ENCODE data around the gene YIPF6. TPM values are rescaled to one million over a fixed set of nuclear protein-coding genes. Genes with fewer than 3 reads are reported as not detected.
"Not testable (repeated sequence)": the region's sequence is repeated elsewhere in the genome, so short reads cannot be mapped to it uniquely, and the experiment has no call there.

Gene YIPF6
- total RNA-seq, 1 experiment from 2014 or later = 68.6 TPM

- intact Hi-C loops (cut with micrococcal nuclease; ENCODE audit: unreplicated experiment) = no loop called here
- no peak overlapping the region for H3K27ac Mint-ChIP-seq (ENCODE audit: unreplicated experiment)
- H3K4me3 Mint-ChIP-seq (ENCODE audit: low read depth, unreplicated experiment) = no peak overlapping the region
- DNase-seq = no peak
- no peak for TF ChIP-seq CTCF (IDR thresholded peaks at IDR 0.05; ENCODE audit: unreplicated experiment)
- H3K36me3 Mint-ChIP-seq (ENCODE audit: insufficient read depth, unreplicated experiment) = peaks cover 10% of the 10 kb centered on the region
- H3K4me1 Mint-ChIP-seq (ENCODE audit: low read depth, unreplicated experiment) = peaks cover 17% of the 10 kb centered on the region
- H3K9me3 Mint-ChIP-seq (ENCODE audit: low read depth, unreplicated experiment) = no peaks in the 10 kb centered on the region
- CTCF ChIA-PET = no interaction called here
- no peaks in the 10 kb centered on the region for H3K27me3 Mint-ChIP-seq (ENCODE audit: unreplicated experiment)
- BruUV-seq (replicated peaks) = no TSS peak
Measured at GRCh38 chrX:68508799-68509198, 9.9 kb downstream of the YIPF6 start.

- Mint-ChIP-seq H3K36me3 (ENCODE audit: insufficient read depth, unreplicated experiment) (peaks cover 15% of the 10 kb centered on the region), H3K4me3 (ENCODE audit: low read depth, unreplicated experiment) (no peak overlapping the region), H3K9me3 (ENCODE audit: low read depth, unreplicated experiment) (no peaks in the 10 kb centered on the region), H3K27ac (ENCODE audit: unreplicated experiment) (no peak overlapping the region), H3K4me1 (ENCODE audit: low read depth, unreplicated experiment) (peaks cover 17% of the 10 kb centered on the region), H3K27me3 (ENCODE audit: unreplicated experiment) (no peaks in the 10 kb centered on the region)
- DNase-seq = peak; percentile 48
- BruUV-seq (replicated peaks) = no TSS peak
- TF ChIP-seq CTCF (IDR thresholded peaks at IDR 0.05; ENCODE audit: unreplicated experiment) = no peak
- intact Hi-C loops (cut with micrococcal nuclease; ENCODE audit: unreplicated experiment) = loop anchor here (1.0 to 5.0 kb wide), 2 partner anchors 200 to 296 kb away; no protein-coding TSS in a partner anchor
- CTCF ChIA-PET = no interaction called here
Measured at GRCh38 chrX:68511255-68511654, 12.4 kb downstream of the YIPF6 start.

DNA sequence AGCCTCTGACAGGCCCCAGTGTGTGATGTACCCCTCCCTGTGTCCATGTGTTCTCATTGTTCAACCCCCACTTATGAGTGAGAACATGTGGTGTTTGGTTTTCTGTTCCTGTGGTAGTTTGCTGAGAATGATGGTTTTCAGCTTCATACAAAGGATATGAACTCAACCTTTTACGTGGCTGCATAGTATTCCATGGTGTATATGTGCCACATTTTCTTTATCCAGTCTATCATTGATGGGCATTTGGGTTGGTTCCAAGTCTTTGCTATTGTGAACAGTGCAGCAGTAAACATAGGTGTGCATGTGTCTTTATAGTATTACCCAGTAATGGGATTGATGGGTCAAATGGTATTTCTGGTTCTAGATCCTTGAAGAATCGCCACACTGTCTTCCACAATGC, 25.8 kb downstream of the YIPF6 start:
- BruUV-seq (replicated peaks); intact Hi-C loops (cut with micrococcal nuclease; ENCODE audit: unreplicated experiment); H3K4me1 Mint-ChIP-seq (ENCODE audit: low read depth, unreplicated experiment); H3K4me3 Mint-ChIP-seq (ENCODE audit: low read depth, unreplicated experiment); H3K27ac Mint-ChIP-seq (ENCODE audit: unreplicated experiment); CTCF ChIA-PET; H3K9me3 Mint-ChIP-seq (ENCODE audit: low read depth, unreplicated experiment); DNase-seq; H3K27me3 Mint-ChIP-seq (ENCODE audit: unreplicated experiment): not testable (repeated sequence)
- peaks cover 13% of the 10 kb centered on the region for H3K36me3 Mint-ChIP-seq (ENCODE audit: insufficient read depth, unreplicated experiment)

- no peaks in the 10 kb centered on the region for H3K9me3 Mint-ChIP-seq (ENCODE audit: low read depth, unreplicated experiment)
- no TSS peak for BruUV-seq (replicated peaks)
- H3K4me1 Mint-ChIP-seq (ENCODE audit: low read depth, unreplicated experiment) = no peaks in the 10 kb centered on the region
- no peak for DNase-seq
- TF ChIP-seq CTCF (IDR thresholded peaks at IDR 0.05; ENCODE audit: unreplicated experiment) = no peak
- H3K27ac Mint-ChIP-seq (ENCODE audit: unreplicated experiment) = no peak overlapping the region
- intact Hi-C loops (cut with micrococcal nuclease; ENCODE audit: unreplicated experiment) = no loop called here
- no peak overlapping the region for H3K4me3 Mint-ChIP-seq (ENCODE audit: low read depth, unreplicated experiment)
- CTCF ChIA-PET = no interaction called here
- H3K36me3 Mint-ChIP-seq (ENCODE audit: insufficient read depth, unreplicated experiment) = peaks cover 14% of the 10 kb centered on the region
- H3K27me3 Mint-ChIP-seq (ENCODE audit: unreplicated experiment) = no peaks in the 10 kb centered on the region
Measured at GRCh38 chrX:68532831-68533533, 34.1 kb downstream of the YIPF6 start.

DNA sequence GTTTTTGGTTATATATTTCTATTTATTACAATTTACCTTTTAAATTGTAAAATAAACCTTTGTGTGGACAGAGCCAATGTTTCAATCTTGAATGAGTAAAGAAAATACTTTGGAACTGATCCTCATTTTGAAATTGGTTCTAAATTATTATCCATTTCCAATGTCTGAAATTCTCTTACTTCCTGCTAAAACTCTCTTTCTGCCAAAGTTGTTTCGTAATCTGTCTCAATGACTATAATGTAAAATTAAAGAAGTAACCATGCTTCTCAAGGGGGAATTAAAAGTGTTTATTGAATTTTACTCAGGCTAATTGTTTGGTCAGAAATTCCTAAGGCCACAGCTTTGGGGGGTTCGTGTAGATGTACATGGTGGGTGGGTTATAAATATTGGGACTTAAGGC, 34.8 kb downstream of the YIPF6 start:
- TF ChIP-seq CTCF (IDR thresholded peaks at IDR 0.05; ENCODE audit: unreplicated experiment) = no peak
- Mint-ChIP-seq H3K27ac (ENCODE audit: unreplicated experiment) (no peak overlapping the region), H3K27me3 (ENCODE audit: unreplicated experiment) (no peaks in the 10 kb centered on the region), H3K4me1 (ENCODE audit: low read depth, unreplicated experiment) (no peaks in the 10 kb centered on the region), H3K4me3 (ENCODE audit: low read depth, unreplicated experiment) (no peak overlapping the region), H3K36me3 (ENCODE audit: insufficient read depth, unreplicated experiment) (peaks cover 14% of the 10 kb centered on the region), H3K9me3 (ENCODE audit: low read depth, unreplicated experiment) (no peaks in the 10 kb centered on the region)
- no peak for DNase-seq
- no TSS peak for BruUV-seq (replicated peaks)
- CTCF ChIA-PET = no interaction called here
- intact Hi-C loops (cut with micrococcal nuclease; ENCODE audit: unreplicated experiment) = no loop called here
